Activated T-cell treated with anti-CD3 and anti-CD28 coated beads, Interleukin-2, amount 50 U/mL, for 4 hours (primary cell): Measurements from ENCODE around the gene COX5A. TPM values are rescaled to one million over a fixed set of nuclear protein-coding genes. Genes with fewer than 3 reads are reported as not detected.
"Not testable (repeated sequence)": the region's sequence is repeated elsewhere in the genome, so short reads cannot be mapped to it uniquely, and the experiment has no call there.

Source experiments
- ATAC-seq, 2 donors: fragments of 200-7000 bp; cut with Tn5 transposase; one replicate each; pipeline ENCODE4 v1.10.0; 2021
- DNase-seq: peaks from one replicate; pipeline ENCODE4 v3.0.0-alpha.2; 2020
- H3K27me3 Mint-ChIP-seq: one replicate; pipeline ENCODE4 v1.8.0; 2021; ENCODE audit warnings: low read depth, mixed read lengths
- H3K36me3 Mint-ChIP-seq: one replicate; pipeline ENCODE4 v1.8.0; 2022; ENCODE audit warnings: mixed read lengths; ENCODE audit not compliant: insufficient read depth
- H3K4me1 Mint-ChIP-seq: one replicate; pipeline ENCODE4 v1.8.0; 2021; ENCODE audit warnings: low read depth, mixed read lengths
- H3K4me3 Mint-ChIP-seq: one replicate; pipeline ENCODE4 v1.8.0; 2021; ENCODE audit warnings: mild to moderate bottlenecking, moderate library complexity, mixed read lengths
- H3K9me3 Mint-ChIP-seq: one replicate; pipeline ENCODE4 v1.8.0; 2021; ENCODE audit warnings: mixed read lengths
- total RNA-seq, 3 donors: library from RNA; stranded (reverse); gene quantifications; one replicate each; pipeline ENCODE4 v1.2.1, GENCODE V29; 2021

Gene COX5A
- total RNA-seq, 3 donors from 2014 or later = 257 to 291 (median 290) TPM

GRCh38 chr15:74959586-74959939 lies 21.7 kb upstream of the COX5A start:
- peaks cover 25% of the 10 kb centered on the region for H3K27me3 Mint-ChIP-seq
- no peaks in the 10 kb centered on the region for H3K36me3 Mint-ChIP-seq
- DNase-seq (no peak), ATAC-seq (no peak)
- no peak overlapping the region for H3K4me3 Mint-ChIP-seq
- peaks cover 31% of the 10 kb centered on the region for H3K4me1 Mint-ChIP-seq
- no peaks in the 10 kb centered on the region for H3K9me3 Mint-ChIP-seq

GRCh38 chr15:74958908-74959585 lies 21.2 kb upstream of the COX5A start:
- DNase-seq (no peak), ATAC-seq (no peak)
- H3K4me1 Mint-ChIP-seq = peaks cover 31% of the 10 kb centered on the region
- H3K4me3 Mint-ChIP-seq = peak overlapping the region; percentile 55
- H3K9me3 Mint-ChIP-seq = no peaks in the 10 kb centered on the region
- peaks cover 25% of the 10 kb centered on the region for H3K27me3 Mint-ChIP-seq
- H3K36me3 Mint-ChIP-seq = no peaks in the 10 kb centered on the region

- H3K4me1 Mint-ChIP-seq = peaks cover 31% of the 10 kb centered on the region
These were observed 20.5 kb upstream of the COX5A start for GRCh38 chr15:74958320-74958907.

GRCh38 chr15:74957476-74958035 lies 19.7 kb upstream of the COX5A start:
- peaks cover 31% of the 10 kb centered on the region for H3K4me1 Mint-ChIP-seq
- no peaks in the 10 kb centered on the region for H3K9me3 Mint-ChIP-seq
- peak overlapping the region; percentile 24 for H3K4me3 Mint-ChIP-seq
- H3K36me3 Mint-ChIP-seq = no peaks in the 10 kb centered on the region
- ATAC-seq (peak in 1 of 2 donors; percentile 2), DNase-seq (no peak)
- H3K27me3 Mint-ChIP-seq = peaks cover 25% of the 10 kb centered on the region

More at GRCh38 chr15:74958320-74958907, 20.5 kb upstream of the COX5A start:
- ATAC-seq = no peak
- DNase-seq = no peak
- Mint-ChIP-seq H3K4me3 (peak overlapping the region; percentile 55), H3K9me3 (no peaks in the 10 kb centered on the region), H3K36me3 (no peaks in the 10 kb centered on the region), H3K27me3 (peaks cover 25% of the 10 kb centered on the region)

- DNase-seq = peak; percentile 69
- Mint-ChIP-seq H3K36me3 (no peaks in the 10 kb centered on the region), H3K27me3 (peaks cover 25% of the 10 kb centered on the region), H3K4me3 (peak within 1 kb of the TSS; percentile 64), H3K4me1 (peaks cover 31% of the 10 kb centered on the region), H3K9me3 (no peaks in the 10 kb centered on the region)
- peak; percentile 91 to 92 for ATAC-seq
These were observed 19.0 kb upstream of the COX5A start, which contains the start of gene RPP25 for GRCh38 chr15:74956648-74957475. Gene RPP25, minus strand, starts transcription at chr15:74956772. Its CDS starts 189 bp downstream, at chr15:74956583.

GRCh38 chr15:74955796-74956647 lies 18.1 kb upstream of the COX5A start:
- ATAC-seq = peak; percentile 61 to 63
- H3K27me3 Mint-ChIP-seq = peaks cover 25% of the 10 kb centered on the region

GRCh38 chr15:74955017-74955416 lies 17.1 kb upstream of the COX5A start:
- peak overlapping the region; percentile 62 for H3K4me3 Mint-ChIP-seq
- no peaks in the 10 kb centered on the region for H3K36me3 Mint-ChIP-seq
- DNase-seq (no peak), ATAC-seq (no peak)
- H3K4me1 Mint-ChIP-seq = peaks cover 22% of the 10 kb centered on the region
- H3K27me3 Mint-ChIP-seq = peaks cover 25% of the 10 kb centered on the region
- H3K9me3 Mint-ChIP-seq = no peaks in the 10 kb centered on the region

More at GRCh38 chr15:74955796-74956647, 18.1 kb upstream of the COX5A start:
- Mint-ChIP-seq H3K9me3 (no peaks in the 10 kb centered on the region), H3K36me3 (no peaks in the 10 kb centered on the region), H3K4me1 (peaks cover 25% of the 10 kb centered on the region), H3K4me3 (peak overlapping the region; percentile 62)
- peak; percentile 66 for DNase-seq

GRCh38 chr15:74954515-74954914 lies 16.6 kb upstream of the COX5A start:
- Mint-ChIP-seq H3K9me3 (no peaks in the 10 kb centered on the region), H3K4me3 (no peak overlapping the region), H3K4me1 (peaks cover 21% of the 10 kb centered on the region), H3K36me3 (no peaks in the 10 kb centered on the region), H3K27me3 (peaks cover 23% of the 10 kb centered on the region)
- DNase-seq = no peak
- no peak for ATAC-seq

GRCh38 chr15:74951006-74951405 lies 13.1 kb upstream of the COX5A start:
- Mint-ChIP-seq H3K27me3 (peaks cover 2% of the 10 kb centered on the region), H3K4me1 (peaks cover 3% of the 10 kb centered on the region), H3K9me3 (no peaks in the 10 kb centered on the region), H3K36me3 (no peaks in the 10 kb centered on the region), H3K4me3 (no peak overlapping the region)
- DNase-seq (no peak), ATAC-seq (no peak)

- ATAC-seq (peak; percentile 86 to 88), DNase-seq (peak; percentile 76)
- no peaks in the 10 kb centered on the region for H3K36me3 Mint-ChIP-seq
- no peaks in the 10 kb centered on the region for H3K27me3 Mint-ChIP-seq
- no peaks in the 10 kb centered on the region for H3K9me3 Mint-ChIP-seq
- no peaks in the 10 kb centered on the region for H3K4me1 Mint-ChIP-seq
- no peak overlapping the region for H3K4me3 Mint-ChIP-seq
These were observed 12.4 kb upstream of the COX5A start for GRCh38 chr15:74950078-74950908.

GRCh38 chr15:74937272-74937589 lies 642 bp downstream of the COX5A start:
- peaks cover 2% of the 10 kb centered on the region for H3K36me3 Mint-ChIP-seq
- DNase-seq = no peak
- ATAC-seq = peak; percentile 11 to 16
- no peaks in the 10 kb centered on the region for H3K27me3 Mint-ChIP-seq
- H3K4me1 Mint-ChIP-seq = peaks cover 31% of the 10 kb centered on the region
- peak overlapping the region; percentile 94 for H3K4me3 Mint-ChIP-seq
- H3K9me3 Mint-ChIP-seq = no peaks in the 10 kb centered on the region

GRCh38 chr15:74935193-74935592 lies 2.7 kb downstream of the COX5A start:
- H3K9me3 Mint-ChIP-seq, DNase-seq, ATAC-seq, H3K27me3 Mint-ChIP-seq, H3K36me3 Mint-ChIP-seq: not testable (repeated sequence)
- Mint-ChIP-seq H3K4me3 (peak overlapping the region; percentile 61), H3K4me1 (peaks cover 33% of the 10 kb centered on the region)

- ATAC-seq = no peak
- DNase-seq = no peak
- no peaks in the 10 kb centered on the region for H3K27me3 Mint-ChIP-seq
- H3K36me3 Mint-ChIP-seq = peaks cover 10% of the 10 kb centered on the region
- no peaks in the 10 kb centered on the region for H3K9me3 Mint-ChIP-seq
- peaks cover 33% of the 10 kb centered on the region for H3K4me1 Mint-ChIP-seq
- H3K4me3 Mint-ChIP-seq = no peak overlapping the region
These were observed 4.3 kb downstream of the COX5A start for GRCh38 chr15:74933573-74933972.
